Activated CD4-positive, CD25-positive, alpha-beta regulatory T cell (primary cell): ENCODE data around the gene BHMT.
"Not testable (repeated sequence)": the region's sequence is repeated elsewhere in the genome, so short reads cannot be mapped to it uniquely, and the experiment has no call there.

Experiments used
- DNase-seq, 4 experiments: peaks; one replicate each; lab custom pipeline; 2025; lab: John Stamatoyannopoulos, UW

Gene BHMT

GRCh38 chr5:79172269-79172668 is 60.7 kb downstream of the BHMT start:
- no peak for DNase-seq

GRCh38 chr5:79173626-79174025 is 62.0 kb downstream of the BHMT start:
- DNase-seq = no peak

DNA sequence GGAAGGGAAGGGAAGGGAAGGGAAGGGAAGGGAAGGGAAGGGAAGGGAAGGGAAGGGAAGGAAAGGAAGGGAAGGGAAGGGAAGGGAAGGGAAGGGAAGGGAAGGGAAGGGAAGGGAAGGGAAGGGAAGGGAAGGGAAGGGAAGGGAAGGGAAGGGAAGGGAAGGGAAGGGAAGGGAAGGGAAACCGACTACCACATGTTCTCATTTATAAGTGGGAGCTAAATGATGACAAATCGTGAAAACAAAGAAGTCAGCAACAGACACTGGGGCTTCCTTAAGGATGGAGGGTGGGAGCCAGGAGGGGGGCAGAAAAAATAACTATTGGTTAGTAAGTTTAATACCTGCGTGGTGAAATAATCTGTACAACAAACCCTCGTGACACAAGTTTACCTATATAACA is 68.8 kb downstream of the BHMT start:
- not testable (repeated sequence) for DNase-seq

DNA sequence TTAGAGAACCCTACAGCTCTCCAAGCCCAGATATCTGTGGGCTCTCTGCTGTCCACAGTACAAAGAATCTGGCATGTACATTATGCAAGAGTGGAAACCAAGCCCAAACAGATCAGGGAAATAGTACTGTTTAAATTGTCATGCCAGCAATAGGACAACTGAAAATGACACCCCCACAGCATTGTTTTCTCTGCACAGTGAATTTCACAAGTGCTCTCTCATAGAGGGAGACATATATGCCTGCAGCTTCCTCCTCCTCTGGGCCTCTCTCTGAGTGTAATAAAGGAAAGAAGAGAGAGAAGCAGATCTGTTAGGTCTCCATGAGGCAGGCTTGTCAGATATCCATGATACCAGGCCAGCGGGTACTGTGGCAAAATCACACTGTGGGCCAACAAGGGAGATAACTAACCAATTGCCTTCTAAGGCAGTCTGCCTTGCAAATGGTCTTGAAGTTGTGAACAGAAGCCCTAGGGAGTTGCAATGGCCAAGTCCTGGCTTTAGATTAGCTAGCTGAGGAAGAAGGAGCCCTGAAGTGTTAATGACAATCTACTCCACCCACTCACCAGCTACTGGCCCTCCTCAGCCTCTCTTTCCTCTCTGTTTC is 69.9 kb downstream of the BHMT start:
- no peak for DNase-seq
